HepG2 (cell line): ENCODE measurements around the gene KLHL21. TPM values are rescaled to one million over a fixed set of nuclear protein-coding genes. Genes with fewer than 3 reads are reported as not detected.
A peak's percentile ranks its signal among the peaks of the same experiment; 100 is the strongest.

Source experiments
- CBX2 ChIP-seq, 2 experiments: fragments of 200-600 bp in 1 of 2; sonication (generic); formaldehyde crosslinking in 1 of 2; IDR thresholded peaks; 2 replicates each; pipeline versions ENCODE4 v1.7.0 to v1.8.1; 2018 to 2022; ENCODE audit warnings: low read depth in 2 of 2, low read length in 1 of 2, mild to moderate bottlenecking in 1 of 2, missing genetic modification reagents in 1 of 2
- HMGA1 ChIP-seq: sonication (generic); formaldehyde crosslinking; conservative IDR thresholded peaks from 2 replicates; pipeline ENCODE4 v1.4.0; 2020; ENCODE audit warnings: missing genetic modification reagents
- KAT2B ChIP-seq: fragments of 150-350 bp; IDR thresholded peaks from 2 replicates; pipeline ENCODE4 v1.6.1; 2014; ENCODE audit warnings: low read depth, low read length, borderline replicate concordance
- KAT8 ChIP-seq: IDR thresholded peaks from 2 replicates; pipeline ENCODE4 v1.6.1; 2016; ENCODE audit warnings: missing genetic modification reagents, missing compliant biosample characterization
- MED8 ChIP-seq: sonication (generic); formaldehyde crosslinking; IDR thresholded peaks from 2 replicates; pipeline ENCODE4 v1.8.1; 2023; ENCODE audit warnings: mild to moderate bottlenecking, missing genetic modification reagents; ENCODE audit not compliant: insufficient replicate concordance
- SAP130 ChIP-seq: IDR thresholded peaks from 2 replicates; pipeline ENCODE4 v1.6.1; 2016; ENCODE audit warnings: low read depth
- SNRNP70 ChIP-seq: fragments of 200-400 bp; formaldehyde crosslinking; IDR thresholded peaks from 2 replicates; pipeline ENCODE4 v1.6.1; 2017; ENCODE audit warnings: mild to moderate bottlenecking, low read depth, low read length, moderate library complexity
- SP2 ChIP-seq: sonication (generic); formaldehyde crosslinking; IDR thresholded peaks from 2 replicates; pipeline ENCODE4 v1.5.1; 2020; ENCODE audit warnings: mild to moderate bottlenecking, missing genetic modification reagents
- SP5 ChIP-seq: IDR thresholded peaks from 2 replicates; pipeline ENCODE4 v1.6.1; 2016; ENCODE audit warnings: low read depth, borderline replicate concordance
- TARDBP ChIP-seq: sonication (generic); formaldehyde crosslinking; IDR thresholded peaks from 2 replicates; pipeline ENCODE4 v1.8.0; 2022; ENCODE audit warnings: mild to moderate bottlenecking, missing genetic modification reagents
- TEAD2 ChIP-seq: sonication (generic); formaldehyde crosslinking; IDR thresholded peaks from 2 replicates; pipeline ENCODE4 v1.9.0; 2021; ENCODE audit warnings: missing genetic modification reagents
- TMF1 ChIP-seq: sonication (generic); formaldehyde crosslinking; IDR thresholded peaks from 2 replicates; pipeline ENCODE4 v1.8.1; 2022; ENCODE audit warnings: low read depth, missing genetic modification reagents
- YEATS4 ChIP-seq: sonication (generic); formaldehyde crosslinking; IDR thresholded peaks from 2 replicates; pipeline ENCODE4 v1.4.0; 2020; ENCODE audit warnings: missing genetic modification reagents, borderline replicate concordance
- ZFP37 ChIP-seq: sonication (generic); formaldehyde crosslinking; IDR thresholded peaks from 2 replicates; pipeline ENCODE4 v1.4.0; 2020; ENCODE audit warnings: missing genetic modification reagents, borderline replicate concordance
- ZFP62 ChIP-seq: sonication (generic); formaldehyde crosslinking; IDR thresholded peaks from 2 replicates; pipeline ENCODE4 v1.4.0; 2020; ENCODE audit warnings: missing genetic modification reagents
- ZFP90 ChIP-seq: sonication (generic); formaldehyde crosslinking; IDR thresholded peaks from 2 replicates; pipeline ENCODE4 v1.8.0; 2022; ENCODE audit warnings: missing genetic modification reagents, mild to moderate bottlenecking, inconsistent platforms, borderline replicate concordance
- ZNF10 ChIP-seq: sonication (generic); formaldehyde crosslinking; IDR thresholded peaks from 2 replicates; pipeline ENCODE4 v1.4.0; 2020; ENCODE audit warnings: mild to moderate bottlenecking, low read depth, missing genetic modification reagents, borderline replicate concordance
- ZNF468 ChIP-seq: sonication (generic); formaldehyde crosslinking; IDR thresholded peaks from 2 replicates; pipeline ENCODE4 v1.8.0; 2022; ENCODE audit warnings: mild to moderate bottlenecking, moderate library complexity, missing genetic modification reagents
- ZNF567 ChIP-seq: sonication (generic); formaldehyde crosslinking; IDR thresholded peaks from 2 replicates; pipeline ENCODE4 v1.8.1; 2023; ENCODE audit warnings: mild to moderate bottlenecking, missing genetic modification reagents, borderline replicate concordance
- ZNF629 ChIP-seq: sonication (generic); formaldehyde crosslinking; conservative IDR thresholded peaks from 2 replicates; pipeline ENCODE4 v1.5.0; 2020; ENCODE audit warnings: missing genetic modification reagents
- ZNF772 ChIP-seq: sonication (generic); formaldehyde crosslinking; IDR thresholded peaks from 2 replicates; pipeline ENCODE4 v1.5.0; 2020; ENCODE audit warnings: mild to moderate bottlenecking, missing genetic modification reagents
- polyA plus RNA-seq, 8 experiments: library from polyadenylated mRNA; depleted of rRNA in 3 of 8; stranded (reverse) in 7 of 8; unstranded in 1 of 8; fragments of >200 nt; fragmentation: Illumina TruSeq in 4 of 8; extraction: Trizol in 4 of 8; gene quantifications; 2 replicates each; pipeline versions ENCODE4 v1.2.1 to v1.2.3, GENCODE V29; 2011 to 2016; ENCODE audit warnings: low read depth in 4 of 8, missing spikeins in 1 of 8, mixed read lengths in 1 of 8; ENCODE audit not compliant: insufficient read depth in 1 of 8
- total RNA-seq, 5 experiments: library from RNA; depleted of rRNA; stranded (reverse); fragments of >200 nt; fragmentation: Illumina TruSeq; extraction: Trizol; gene quantifications; 2 replicates each; pipeline ENCODE4 v1.2.3, GENCODE V29; 2016; ENCODE audit warnings: low read depth in 1 of 5
- TF ChIP-seq, protein P1 (sequence below): sonication (generic); formaldehyde crosslinking; IDR thresholded peaks from 2 replicates; pipeline ENCODE4 v1.4.0; 2020; ENCODE audit warnings: missing genetic modification reagents, borderline replicate concordance
- TF ChIP-seq, protein P2 (sequence below): sonication (generic); formaldehyde crosslinking; IDR thresholded peaks from 2 replicates; pipeline ENCODE4 v1.5.1; 2020; ENCODE audit warnings: mild to moderate bottlenecking, missing genetic modification reagents, moderate library complexity
- TF ChIP-seq, protein P3 (sequence below): sonication (generic); formaldehyde crosslinking; IDR thresholded peaks from 2 replicates; pipeline ENCODE4 v1.4.0; 2020; ENCODE audit warnings: missing genetic modification reagents

Gene KLHL21
- total and polyA plus RNA-seq, 2 of the 13 experiments (the other 11 are each of a cell fraction or from before 2014, with no cell fraction given): 14.8 to 25.0 TPM

DNA sequence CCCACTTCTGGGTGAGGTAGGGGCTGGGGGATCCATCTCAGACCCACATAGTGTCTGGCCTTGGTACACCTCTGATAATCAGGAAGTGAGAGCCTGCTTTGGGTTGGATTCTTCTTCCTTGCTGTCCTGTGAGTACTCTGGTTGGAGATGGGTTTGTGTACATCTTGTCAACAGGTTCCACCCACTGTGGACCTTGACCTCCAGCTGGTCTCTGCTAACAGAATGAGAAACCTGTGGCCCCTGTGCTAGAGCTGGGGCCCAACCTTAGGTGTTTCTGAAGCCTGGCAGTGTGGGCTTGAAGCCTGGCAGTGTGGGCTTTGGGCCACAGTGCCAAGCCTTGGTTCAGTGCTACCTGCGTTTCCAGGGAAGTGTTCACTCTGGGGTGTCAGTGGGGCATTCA is 20.3 kb downstream of the KLHL21 start (continued):
- TF ChIP-seq ZFP90 (no peak), ZNF772 (CRISPR knock-in tag) (peak; percentile 83; the same call in 1 of the 2 replicates), MED8 (CRISPR knock-in tag) (no peak), HMGA1 (no peak), KAT8 (CRISPR knock-in tag) (peak; percentile 86), CBX2 (IDR thresholded peaks at IDR 0.05; ENCODE audit: low read depth, low read length) (no peak), CBX2 (CRISPR knock-in tag; IDR thresholded peaks at IDR 0.05; ENCODE audit: low read depth) (no peak), SP5 (CRISPR knock-in tag) (peak; percentile 99), ZNF567 (CRISPR knock-in tag) (no peak), ZNF629 (peak; percentile 51; the same call in 1 of the 2 replicates), SAP130 (CRISPR knock-in tag) (peak; percentile 100), TEAD2 (CRISPR knock-in tag) (no peak), ZFP62 (CRISPR knock-in tag) (no peak), YEATS4 (no peak), TARDBP (peak; percentile 57; the same call in 1 of the 2 replicates), KAT2B (no peak), ZNF468 (CRISPR knock-in tag) (no peak), SNRNP70 (no peak), SP2 (no peak), ZNF10 (CRISPR knock-in tag) (no peak), ZFP37 (CRISPR knock-in tag) (no peak), TMF1 (CRISPR knock-in tag) (no peak)
- TF ChIP-seq, protein P1, sequence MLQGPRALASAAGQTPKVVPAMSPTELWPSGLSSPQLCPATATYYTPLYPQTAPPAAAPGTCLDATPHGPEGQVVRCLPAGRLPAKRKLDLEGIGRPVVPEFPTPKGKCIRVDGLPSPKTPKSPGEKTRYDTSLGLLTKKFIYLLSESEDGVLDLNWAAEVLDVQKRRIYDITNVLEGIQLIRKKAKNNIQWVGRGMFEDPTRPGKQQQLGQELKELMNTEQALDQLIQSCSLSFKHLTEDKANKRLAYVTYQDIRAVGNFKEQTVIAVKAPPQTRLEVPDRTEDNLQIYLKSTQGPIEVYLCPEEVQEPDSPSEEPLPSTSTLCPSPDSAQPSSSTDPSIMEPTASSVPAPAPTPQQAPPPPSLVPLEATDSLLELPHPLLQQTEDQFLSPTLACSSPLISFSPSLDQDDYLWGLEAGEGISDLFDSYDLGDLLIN (CRISPR knock-in tag): no peak
- TF ChIP-seq, protein P2, sequence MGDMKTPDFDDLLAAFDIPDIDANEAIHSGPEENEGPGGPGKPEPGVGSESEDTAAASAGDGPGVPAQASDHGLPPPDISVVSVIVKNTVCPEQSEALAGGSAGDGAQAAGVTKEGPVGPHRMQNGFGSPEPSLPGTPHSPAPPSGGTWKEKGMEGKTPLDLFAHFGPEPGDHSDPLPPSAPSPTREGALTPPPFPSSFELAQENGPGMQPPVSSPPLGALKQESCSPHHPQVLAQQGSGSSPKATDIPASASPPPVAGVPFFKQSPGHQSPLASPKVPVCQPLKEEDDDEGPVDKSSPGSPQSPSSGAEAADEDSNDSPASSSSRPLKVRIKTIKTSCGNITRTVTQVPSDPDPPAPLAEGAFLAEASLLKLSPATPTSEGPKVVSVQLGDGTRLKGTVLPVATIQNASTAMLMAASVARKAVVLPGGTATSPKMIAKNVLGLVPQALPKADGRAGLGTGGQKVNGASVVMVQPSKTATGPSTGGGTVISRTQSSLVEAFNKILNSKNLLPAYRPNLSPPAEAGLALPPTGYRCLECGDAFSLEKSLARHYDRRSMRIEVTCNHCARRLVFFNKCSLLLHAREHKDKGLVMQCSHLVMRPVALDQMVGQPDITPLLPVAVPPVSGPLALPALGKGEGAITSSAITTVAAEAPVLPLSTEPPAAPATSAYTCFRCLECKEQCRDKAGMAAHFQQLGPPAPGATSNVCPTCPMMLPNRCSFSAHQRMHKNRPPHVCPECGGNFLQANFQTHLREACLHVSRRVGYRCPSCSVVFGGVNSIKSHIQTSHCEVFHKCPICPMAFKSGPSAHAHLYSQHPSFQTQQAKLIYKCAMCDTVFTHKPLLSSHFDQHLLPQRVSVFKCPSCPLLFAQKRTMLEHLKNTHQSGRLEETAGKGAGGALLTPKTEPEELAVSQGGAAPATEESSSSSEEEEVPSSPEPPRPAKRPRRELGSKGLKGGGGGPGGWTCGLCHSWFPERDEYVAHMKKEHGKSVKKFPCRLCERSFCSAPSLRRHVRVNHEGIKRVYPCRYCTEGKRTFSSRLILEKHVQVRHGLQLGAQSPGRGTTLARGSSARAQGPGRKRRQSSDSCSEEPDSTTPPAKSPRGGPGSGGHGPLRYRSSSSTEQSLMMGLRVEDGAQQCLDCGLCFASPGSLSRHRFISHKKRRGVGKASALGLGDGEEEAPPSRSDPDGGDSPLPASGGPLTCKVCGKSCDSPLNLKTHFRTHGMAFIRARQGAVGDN (CRISPR knock-in tag): peak; percentile 50
- TF ChIP-seq, protein P3, sequence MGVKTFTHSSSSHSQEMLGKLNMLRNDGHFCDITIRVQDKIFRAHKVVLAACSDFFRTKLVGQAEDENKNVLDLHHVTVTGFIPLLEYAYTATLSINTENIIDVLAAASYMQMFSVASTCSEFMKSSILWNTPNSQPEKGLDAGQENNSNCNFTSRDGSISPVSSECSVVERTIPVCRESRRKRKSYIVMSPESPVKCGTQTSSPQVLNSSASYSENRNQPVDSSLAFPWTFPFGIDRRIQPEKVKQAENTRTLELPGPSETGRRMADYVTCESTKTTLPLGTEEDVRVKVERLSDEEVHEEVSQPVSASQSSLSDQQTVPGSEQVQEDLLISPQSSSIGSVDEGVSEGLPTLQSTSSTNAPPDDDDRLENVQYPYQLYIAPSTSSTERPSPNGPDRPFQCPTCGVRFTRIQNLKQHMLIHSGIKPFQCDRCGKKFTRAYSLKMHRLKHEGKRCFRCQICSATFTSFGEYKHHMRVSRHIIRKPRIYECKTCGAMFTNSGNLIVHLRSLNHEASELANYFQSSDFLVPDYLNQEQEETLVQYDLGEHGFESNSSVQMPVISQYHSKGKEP (CRISPR knock-in tag): no peak
